KMS-11 (cell line): ENCODE data around the gene RANGRF.

Source experiments
- H2AFZ ChIP-seq: fragments of 200-600 bp; sonication (generic); 2 replicates; pipeline ENCODE4 v1.6.1; 2016; ENCODE audit warnings: antibody characterized with exemption, mixed run types, low read depth
- H3K27ac ChIP-seq: fragments of 200-600 bp; sonication (generic); 2 replicates; pipeline ENCODE4 v1.6.1; 2016; ENCODE audit warnings: mild to moderate bottlenecking, mixed run types
- H3K27me3 ChIP-seq: fragments of 200-600 bp; sonication (generic); 2 replicates; pipeline ENCODE4 v1.6.1; 2017; ENCODE audit warnings: mild to moderate bottlenecking, low read depth, mixed run types, moderate library complexity; ENCODE audit not compliant: insufficient read depth
- H3K36me3 ChIP-seq: fragments of 200-600 bp; sonication (generic); 2 replicates; pipeline ENCODE4 v1.6.1; 2017; ENCODE audit warnings: mild to moderate bottlenecking, mixed run types; ENCODE audit not compliant: insufficient read depth
- H3K4me1 ChIP-seq: fragments of 200-600 bp; sonication (generic); 2 replicates; pipeline ENCODE4 v1.6.1; 2016; ENCODE audit warnings: mild to moderate bottlenecking, low read depth, mixed run types; ENCODE audit not compliant: poor library complexity, severe bottlenecking
- H3K4me2 ChIP-seq: fragments of 200-600 bp; sonication (generic); 2 replicates; pipeline ENCODE4 v1.7.0; 2016; ENCODE audit warnings: mild to moderate bottlenecking, mixed run types
- H3K4me3 ChIP-seq: fragments of 200-600 bp; sonication (generic); IDR thresholded peaks from 2 replicates; pipeline ENCODE4 v1.6.1; 2017; ENCODE audit warnings: low read depth, low read length, mixed read lengths; ENCODE audit not compliant: insufficient read depth
- H3K79me2 ChIP-seq: fragments of 200-600 bp; sonication (generic); 2 replicates; pipeline ENCODE4 v1.6.1; 2016; ENCODE audit warnings: low read depth, mixed run types; ENCODE audit not compliant: insufficient read depth
- H3K9ac ChIP-seq: fragments of 200-600 bp; sonication (generic); 2 replicates; pipeline ENCODE4 v1.6.1; 2016; ENCODE audit warnings: mild to moderate bottlenecking, mixed run types
- H4K20me1 ChIP-seq: fragments of 200-600 bp; sonication (generic); 2 replicates; pipeline ENCODE4 v1.6.1; 2016; ENCODE audit warnings: mild to moderate bottlenecking, mixed run types; ENCODE audit not compliant: insufficient read depth
- CTCF ChIP-seq: fragments of 200-600 bp; sonication (generic); conservative IDR thresholded peaks from 2 replicates; pipeline ENCODE4 v1.6.1; 2017; ENCODE audit warnings: low read depth, mild to moderate bottlenecking, antibody characterized with exemption, low read length, moderate library complexity, mixed read lengths

The RANGRF gene

GRCh38 chr17:8338753-8339140 lies 50.3 kb downstream of the RANGRF start:
- TF ChIP-seq CTCF: no peak
- H2AFZ ChIP-seq: no peak overlapping the region

GRCh38 chr17:8339540-8339939 lies 51.1 kb downstream of the RANGRF start, which contains the start of gene ODF4:
ODF4 (plus strand) TSS chr17:8339840; CDS start chr17:8340052, 212 bp downstream.
- no peaks in the 10 kb centered on the region for H3K4me1 ChIP-seq
- H3K36me3 ChIP-seq: no peaks in the 10 kb centered on the region
- no peak for TF ChIP-seq CTCF
- no peak within 1 kb of the TSS for H3K9ac ChIP-seq
- H2AFZ ChIP-seq: no peak within 1 kb of the TSS
- H3K4me2 ChIP-seq: no peak within 1 kb of the TSS
- H3K27ac ChIP-seq: no peak within 1 kb of the TSS
- no peaks in the 10 kb centered on the region for H4K20me1 ChIP-seq
- no peaks in the 10 kb centered on the region for H3K27me3 ChIP-seq
- no peak within 1 kb of the TSS for H3K4me3 ChIP-seq
- no peaks in the 10 kb centered on the region for H3K79me2 ChIP-seq

More at GRCh38 chr17:8338753-8339140, 50.3 kb downstream of the RANGRF start:
- Histone ChIP-seq H3K79me2 (no peaks in the 10 kb centered on the region), H3K27me3 (no peaks in the 10 kb centered on the region), H3K4me1 (no peaks in the 10 kb centered on the region), H3K27ac (no peak overlapping the region), H3K9ac (no peak overlapping the region), H3K4me2 (no peak overlapping the region), H4K20me1 (no peaks in the 10 kb centered on the region), H3K4me3 (no peak overlapping the region), H3K36me3 (no peaks in the 10 kb centered on the region)
